ENCODE measurements around the gene SEZ6L2. TPM values are rescaled to one million over a fixed set of nuclear protein-coding genes. Genes with fewer than 3 reads are reported as not detected.

The SEZ6L2 gene
- polyA plus RNA-seq, 1 donor: 3.3 TPM

Other genes starting within 250 kb of the SEZ6L2 start
- 1.3 TPM for gene SPN, start 236.3 kb downstream of the SEZ6L2 start, polyA plus RNA-seq (ENCODE audit: insufficient read length)
- 80.1 TPM for gene QPRT, start 220.4 kb downstream of the SEZ6L2 start, polyA plus RNA-seq (ENCODE audit: insufficient read length)
- gene C16orf54, start 153.6 kb downstream of the SEZ6L2 start, polyA plus RNA-seq (ENCODE audit: insufficient read length): 0.43 TPM
- not detected for gene ZG16, start 121.3 kb downstream of the SEZ6L2 start, polyA plus RNA-seq (ENCODE audit: insufficient read length)
- gene KIF22, start 108.8 kb downstream of the SEZ6L2 start, polyA plus RNA-seq (ENCODE audit: insufficient read length): 31.7 TPM
- gene MAZ, start 93.0 kb downstream of the SEZ6L2 start, polyA plus RNA-seq (ENCODE audit: insufficient read length): 270 TPM
- 13.3 TPM for gene PRRT2, start 87.4 kb downstream of the SEZ6L2 start, polyA plus RNA-seq (ENCODE audit: insufficient read length)
- gene PAGR1, start 83.4 kb downstream of the SEZ6L2 start, polyA plus RNA-seq (ENCODE audit: insufficient read length): 27.8 TPM
- 26.5 TPM for gene MVP, start 79.1 kb downstream of the SEZ6L2 start, polyA plus RNA-seq (ENCODE audit: insufficient read length)
- 41.9 TPM for gene CDIPT, start 36.3 kb downstream of the SEZ6L2 start, polyA plus RNA-seq (ENCODE audit: insufficient read length)
- 1.0 TPM for gene ASPHD1, start 938 bp upstream of the SEZ6L2 start, polyA plus RNA-seq (ENCODE audit: insufficient read length)
- gene KCTD13, start 26.7 kb upstream of the SEZ6L2 start, polyA plus RNA-seq (ENCODE audit: insufficient read length): 14.0 TPM
- 61.2 TPM for gene TMEM219, start 62.5 kb upstream of the SEZ6L2 start, polyA plus RNA-seq (ENCODE audit: insufficient read length)
- 36.0 TPM for gene TAOK2, start 74.3 kb upstream of the SEZ6L2 start, polyA plus RNA-seq (ENCODE audit: insufficient read length)
- gene HIRIP3, start 96.1 kb upstream of the SEZ6L2 start, polyA plus RNA-seq (ENCODE audit: insufficient read length): 16.4 TPM
- gene INO80E, start 96.7 kb upstream of the SEZ6L2 start, polyA plus RNA-seq (ENCODE audit: insufficient read length): 43.7 TPM
- gene DOC2A, start 111.5 kb upstream of the SEZ6L2 start, polyA plus RNA-seq (ENCODE audit: insufficient read length): 1.4 TPM
- gene C16orf92, start 123.6 kb upstream of the SEZ6L2 start, polyA plus RNA-seq (ENCODE audit: insufficient read length): not detected
- gene TLCD3B, start 131.7 kb upstream of the SEZ6L2 start, polyA plus RNA-seq (ENCODE audit: insufficient read length): 1.6 TPM
- 2,997 TPM for gene ALDOA, start 166.2 kb upstream of the SEZ6L2 start, polyA plus RNA-seq (ENCODE audit: insufficient read length)
- 64.3 TPM for gene PPP4C, start 176.4 kb upstream of the SEZ6L2 start, polyA plus RNA-seq (ENCODE audit: insufficient read length)
- gene TBX6, start 192.4 kb upstream of the SEZ6L2 start, polyA plus RNA-seq (ENCODE audit: insufficient read length): 0.77 TPM
- gene YPEL3, start 196.7 kb upstream of the SEZ6L2 start, polyA plus RNA-seq (ENCODE audit: insufficient read length): 42.8 TPM
- 8.5 TPM for gene GDPD3, start 214.0 kb upstream of the SEZ6L2 start, polyA plus RNA-seq (ENCODE audit: insufficient read length)
- gene MAPK3, start 223.7 kb upstream of the SEZ6L2 start, polyA plus RNA-seq (ENCODE audit: insufficient read length): 58.1 TPM

Data from hindlimb muscle (tissue), 1 donor.